Liver (tissue), 9 donors: Measurements from ENCODE around the gene RBM5. TPM values are rescaled to one million over a fixed set of nuclear protein-coding genes. Genes with fewer than 3 reads are reported as not detected.

Source experiments
- DNase-seq: peaks from one replicate; pipeline ENCODE4 v3.0.0-alpha.2; 2017; ENCODE audit warnings: low spot score
- H3K27ac ChIP-seq, 2 donors: one replicate each; pipeline ENCODE4 v1.7.0; 2013; ENCODE audit warnings: inconsistent platforms in 2 of 2, low read length in 2 of 2, control low read depth in 1 of 2, low read depth in 1 of 2, mild to moderate bottlenecking in 1 of 2
- H3K27me3 ChIP-seq, 4 donors: one replicate each; pipeline versions ENCODE4 v1.6.1 to v1.7.0; 2013; ENCODE audit warnings: low read length in 3 of 4, inconsistent platforms in 1 of 4, mild to moderate bottlenecking in 1 of 4, moderate library complexity in 1 of 4; ENCODE audit not compliant: control insufficient read depth in 4 of 4, insufficient read depth in 4 of 4
- H3K36me3 ChIP-seq, 4 donors: one replicate each; pipeline versions ENCODE4 v1.6.1 to v1.7.0; 2013; ENCODE audit warnings: low read length in 3 of 4, mild to moderate bottlenecking in 3 of 4, low read depth in 1 of 4, moderate library complexity in 1 of 4; ENCODE audit not compliant: control insufficient read depth in 4 of 4, insufficient read depth in 3 of 4
- H3K4me1 ChIP-seq, 4 donors: one replicate each; pipeline versions ENCODE4 v1.6.1 to v1.7.0; 2013; ENCODE audit warnings: low read length in 3 of 4, mild to moderate bottlenecking in 3 of 4, moderate library complexity in 1 of 4; ENCODE audit not compliant: control insufficient read depth in 4 of 4, insufficient read depth in 4 of 4
- H3K4me3 ChIP-seq, 3 donors: one replicate each; pipeline versions ENCODE4 v1.6.1 to v1.7.0; 2013; ENCODE audit warnings: low read length in 3 of 3, control low read depth in 1 of 3, low read depth in 1 of 3, mild to moderate bottlenecking in 1 of 3
- H3K9ac ChIP-seq, 2 donors: one replicate each; pipeline ENCODE4 v1.7.0; 2013; ENCODE audit warnings: low read length in 2 of 2, mild to moderate bottlenecking in 2 of 2, moderate library complexity in 2 of 2, control low read depth in 1 of 2, low read depth in 1 of 2
- H3K9me3 ChIP-seq, 4 donors: one replicate each; pipeline versions ENCODE4 v1.6.1 to v1.7.0; 2013; ENCODE audit warnings: low read length in 3 of 4; ENCODE audit not compliant: control insufficient read depth in 4 of 4
- CTCF ChIP-seq: fragments of 150-350 bp; IDR thresholded peaks from 2 replicates; pipeline ENCODE4 v1.5.1; 2017; ENCODE audit warnings: improper control_type of control experiment, low read depth, low read length; ENCODE audit not compliant: missing input control
- EGR1 ChIP-seq, 2 donors: IDR thresholded peaks; 2 replicates each; pipeline ENCODE4 v1.6.1; 2016 to 2018; ENCODE audit warnings: antibody characterized with exemption in 2 of 2, low read depth in 2 of 2
- GABPA ChIP-seq, 2 donors: IDR thresholded peaks in 1 of 2; conservative IDR thresholded peaks in 1 of 2; 2 replicates each; pipeline ENCODE4 v1.6.1; 2016; ENCODE audit warnings: antibody characterized with exemption in 2 of 2, mild to moderate bottlenecking in 1 of 2, moderate library complexity in 1 of 2
- HNF4A ChIP-seq, 2 donors: conservative IDR thresholded peaks; 2 replicates each; pipeline ENCODE4 v1.6.1; 2016; ENCODE audit warnings: antibody characterized with exemption in 2 of 2, mild to moderate bottlenecking in 2 of 2
- HNF4G ChIP-seq: IDR thresholded peaks from 2 replicates; pipeline ENCODE4 v1.6.1; 2016; ENCODE audit warnings: antibody characterized with exemption
- JUND ChIP-seq, 2 donors: IDR thresholded peaks; 2 replicates each; pipeline ENCODE4 v1.6.1; 2016; ENCODE audit warnings: antibody characterized with exemption in 2 of 2
- MAX ChIP-seq: IDR thresholded peaks from 2 replicates; pipeline ENCODE4 v1.6.1; 2016; ENCODE audit warnings: antibody characterized with exemption
- NR2F2 ChIP-seq: IDR thresholded peaks from 2 replicates; pipeline ENCODE4 v1.6.1; 2016; ENCODE audit warnings: antibody characterized with exemption
- RAD21 ChIP-seq, 2 donors: IDR thresholded peaks; 2 replicates each; pipeline ENCODE4 v1.6.1; 2016; ENCODE audit warnings: antibody characterized with exemption in 2 of 2, mild to moderate bottlenecking in 2 of 2
- REST ChIP-seq: IDR thresholded peaks from 2 replicates; pipeline ENCODE4 v1.6.1; 2016; ENCODE audit warnings: antibody characterized with exemption, mild to moderate bottlenecking
- SP1 ChIP-seq: IDR thresholded peaks from 2 replicates; pipeline ENCODE4 v1.6.1; 2018; ENCODE audit warnings: antibody characterized with exemption, mild to moderate bottlenecking
- TAF1 ChIP-seq: conservative IDR thresholded peaks from 2 replicates; pipeline ENCODE4 v1.6.1; 2016; ENCODE audit warnings: antibody characterized with exemption, mild to moderate bottlenecking
- ZBTB33 ChIP-seq: IDR thresholded peaks from 2 replicates; pipeline ENCODE4 v1.6.1; 2016; ENCODE audit warnings: antibody characterized with exemption
- WGBS: extraction: QIAGEN DNeasy Blood & Tissue Kit; methylation state at CpG from one replicate; pipeline ENCODE4 v1.1.7; 2013; 5-methylcytosine and 5-hydroxymethylcytosine counted together
- polyA plus RNA-seq, 2 donors: library from polyadenylated mRNA; stranded (reverse) in 1 of 2; unstranded in 1 of 2; fragments of 200-250 nt in 1 of 2; fragments of >200 nt in 1 of 2; fragmentation: Nextera tagmentation in 1 of 2; extraction: Ambion mirVana in 1 of 2; gene quantifications; one replicate each; pipeline versions ENCODE4 v1.2.1 to v1.2.3, GENCODE V29; 2013 to 2015
- total RNA-seq, 2 donors: library from RNA; depleted of rRNA; stranded (reverse); fragments of >200 nt; gene quantifications; one replicate each; pipeline ENCODE4 v1.2.3, GENCODE V29; 2014
- donor health status: healthy.
- donor health status: healthy.
- donor health status: healthy.
- donor health status: healthy.
- donor health status: healthy.

The RBM5 gene
- total and polyA plus RNA-seq, 4 donors, result 21.2 to 142 (median 64.3) TPM

GRCh38 chr3:50138266-50139200 lies 49.8 kb downstream of the RBM5 start:
- DNase-seq, result no peak
- no peak for TF ChIP-seq EGR1 (IDR thresholded peaks at IDR 0.05; ENCODE audit: low read depth in 2 of 2)
- TF ChIP-seq ZBTB33, result no peak
- no peak for TF ChIP-seq HNF4G
- TF ChIP-seq CTCF, result no peak
- TF ChIP-seq TAF1, result no peak
- TF ChIP-seq MAX, result no peak
- Histone ChIP-seq H3K4me3 (no peak overlapping the region), H3K4me1 (no peaks in the 10 kb centered on the region), H3K27me3 (no peaks in the 10 kb centered on the region), H3K9ac (no peak overlapping the region), H3K36me3 (no peaks in the 10 kb centered on the region), H3K27ac (no peak overlapping the region), H3K9me3 (no peaks in the 10 kb centered on the region)
- WGBS, result 41% methylated on average over 13 of the region's 13 CpGs

GRCh38 chr3:50139308-50139707 lies 50.6 kb downstream of the RBM5 start:
- Histone ChIP-seq H3K9me3 (no peaks in the 10 kb centered on the region), H3K27me3 (no peaks in the 10 kb centered on the region), H3K36me3 (no peaks in the 10 kb centered on the region), H3K27ac (no peak overlapping the region), H3K4me3 (no peak overlapping the region), H3K4me1 (no peaks in the 10 kb centered on the region), H3K9ac (no peak overlapping the region)
- DNase-seq, result no peak
- TF ChIP-seq HNF4G, result no peak
- no peak for TF ChIP-seq MAX
- WGBS, result 72% methylated on average over 6 of the region's 6 CpGs

- Histone ChIP-seq H3K9ac (no peak overlapping the region), H3K4me3 (no peak overlapping the region), H3K4me1 (no peaks in the 10 kb centered on the region), H3K36me3 (no peaks in the 10 kb centered on the region), H3K27ac (no peak overlapping the region), H3K9me3 (no peaks in the 10 kb centered on the region), H3K27me3 (no peaks in the 10 kb centered on the region)
- WGBS, result 89% methylated on average over 13 of the region's 13 CpGs
- no peak for DNase-seq
- TF ChIP-seq CTCF (no peak), JUND (IDR thresholded peaks at IDR 0.05) (no peak), TAF1 (no peak), HNF4A (conservative IDR thresholded peaks at IDR 0.05) (no peak), RAD21 (IDR thresholded peaks at IDR 0.05) (no peak), GABPA (IDR thresholded peaks at IDR 0.05 in 1 of 2, conservative IDR thresholded peaks at IDR 0.05 in 1 of 2) (no peak), SP1 (no peak), NR2F2 (no peak), REST (no peak)
These were observed 51.2 kb downstream of the RBM5 start for GRCh38 chr3:50139718-50140423.
